GM23338 (cell line): ENCODE results near the gene THAP5. TPM values are rescaled to one million over a fixed set of nuclear protein-coding genes. Genes with fewer than 3 reads are reported as not detected.

Experiments
- ATAC-seq: fragments of 200-7000 bp; cut with Tn5 transposase; 3 replicates; pipeline ENCODE4 v1.9.1; 2020
- DNase-seq: peaks from one replicate; pipeline ENCODE4 v3.0.0-alpha.2; 2015; ENCODE audit warnings: low spot score
- H2AFZ ChIP-seq: fragments of 200-600 bp; sonication (generic); 2 replicates; pipeline ENCODE4 v1.8.0; 2016; ENCODE audit warnings: antibody characterized with exemption, mild to moderate bottlenecking, moderate library complexity
- H3F3A ChIP-seq: fragments of 200-600 bp; sonication (generic); replicated peaks from 2 replicates; pipeline ENCODE4 v1.8.0; 2017; ENCODE audit warnings: antibody characterized with exemption, mixed run types, low read depth
- H3K27ac ChIP-seq: fragments of 200-600 bp; sonication (generic); 2 replicates; pipeline ENCODE4 v1.6.1; 2016; ENCODE audit warnings: low read depth
- H3K27me3 ChIP-seq: fragments of 200-600 bp; sonication (generic); 2 replicates; pipeline ENCODE4 v1.8.0; 2016; ENCODE audit warnings: mild to moderate bottlenecking, mixed run types, moderate library complexity; ENCODE audit not compliant: insufficient read depth
- H3K36me3 ChIP-seq: fragments of 200-600 bp; sonication (generic); 2 replicates; pipeline ENCODE4 v1.8.0; 2016; ENCODE audit warnings: mild to moderate bottlenecking; ENCODE audit not compliant: insufficient read depth
- H3K4me1 ChIP-seq: fragments of 200-600 bp; sonication (generic); 2 replicates; pipeline ENCODE4 v1.8.0; 2016; ENCODE audit warnings: mild to moderate bottlenecking, moderate library complexity; ENCODE audit not compliant: insufficient read depth
- H3K4me2 ChIP-seq: fragments of 200-600 bp; sonication (generic); 2 replicates; pipeline ENCODE4 v1.7.1; 2017; ENCODE audit warnings: mixed run types
- H3K4me3 ChIP-seq: fragments of 200-600 bp; sonication (generic); 2 replicates; pipeline ENCODE4 v1.6.1; 2016; ENCODE audit warnings: mixed run types
- H3K79me2 ChIP-seq: fragments of 200-600 bp; sonication (generic); replicated peaks from 2 replicates; pipeline ENCODE4 v1.8.0; 2017; ENCODE audit warnings: mild to moderate bottlenecking; ENCODE audit not compliant: insufficient read depth
- H3K9me2 ChIP-seq: fragments of 200-600 bp; sonication (generic); 2 replicates; pipeline ENCODE4 v1.8.0; 2017; ENCODE audit not compliant: insufficient read depth
- H4K20me1 ChIP-seq: fragments of 200-600 bp; sonication (generic); replicated peaks from 2 replicates; pipeline ENCODE4 v1.8.0; 2017; ENCODE audit warnings: mild to moderate bottlenecking; ENCODE audit not compliant: insufficient read depth
- H3K27ac Mint-ChIP-seq: 2 replicates; pipeline ENCODE4 v1.8.0; 2020; ENCODE audit warnings: inconsistent platforms, mild to moderate bottlenecking, moderate library complexity, mixed read lengths
- H3K27me3 Mint-ChIP-seq: 3 replicates; pipeline ENCODE4 v1.8.0; 2022; ENCODE audit warnings: low read depth, mild to moderate bottlenecking, moderate library complexity, mixed read lengths, inconsistent platforms; ENCODE audit not compliant: insufficient read depth, poor library complexity
- H3K36me3 Mint-ChIP-seq: 3 replicates; pipeline ENCODE4 v1.8.0; 2021; ENCODE audit warnings: low read depth, mild to moderate bottlenecking, inconsistent platforms, moderate library complexity, mixed read lengths
- H3K4me1 Mint-ChIP-seq: 3 replicates; pipeline ENCODE4 v1.8.0; 2020; ENCODE audit warnings: mild to moderate bottlenecking, inconsistent platforms, mixed read lengths
- H3K4me3 Mint-ChIP-seq: 3 replicates; pipeline ENCODE4 v1.8.0; 2021; ENCODE audit warnings: moderate library complexity, mild to moderate bottlenecking, inconsistent platforms, mixed read lengths
- H3K9me3 Mint-ChIP-seq: 3 replicates; pipeline ENCODE4 v1.8.0; 2020; ENCODE audit warnings: moderate library complexity, mild to moderate bottlenecking, inconsistent platforms, mixed read lengths
- CREB1 ChIP-seq: fragments of 250-450 bp; sonication (Bioruptor Pico); IDR thresholded peaks from 2 replicates; pipeline ENCODE4 v1.5.0; 2020; ENCODE audit warnings: low read depth, mild to moderate bottlenecking, moderate library complexity
- EZH2 ChIP-seq: fragments of 200-600 bp; sonication (generic); IDR thresholded peaks from one replicate; pipeline ENCODE4 v1.8.0; 2017; ENCODE audit warnings: antibody characterized with exemption, mild to moderate bottlenecking, low read depth; ENCODE audit not compliant: unreplicated experiment
- EZH2phosphoT487 ChIP-seq: fragments of 200-600 bp; sonication (generic); IDR thresholded peaks from one replicate; pipeline ENCODE4 v1.8.1; 2018; ENCODE audit warnings: antibody characterized with exemption; ENCODE audit not compliant: unreplicated experiment
- JUNB ChIP-seq: IDR thresholded peaks from one replicate; pipeline ENCODE4 v1.6.1; 2016; ENCODE audit warnings: antibody characterized with exemption; ENCODE audit not compliant: unreplicated experiment
- NANOG ChIP-seq: IDR thresholded peaks from 2 replicates; pipeline ENCODE4 v1.6.1; 2016; ENCODE audit warnings: antibody characterized with exemption, borderline replicate concordance
- POLR2AphosphoS5 ChIP-seq: IDR thresholded peaks from 2 replicates; pipeline ENCODE4 v1.6.1; 2016; ENCODE audit warnings: antibody characterized with exemption, low read depth
- STAT1 ChIP-seq: IDR thresholded peaks from one replicate; pipeline ENCODE4 v1.6.1; 2016; ENCODE audit warnings: antibody characterized with exemption; ENCODE audit not compliant: unreplicated experiment
- ZNF114 ChIP-seq: fragments of 250-450 bp; sonication (Bioruptor Pico); IDR thresholded peaks from 2 replicates; pipeline ENCODE4 v1.5.0; 2020; ENCODE audit warnings: mild to moderate bottlenecking, moderate library complexity
- ZNF331 ChIP-seq: fragments of 250-450 bp; sonication (Bioruptor Pico); IDR thresholded peaks from 2 replicates; pipeline ENCODE4 v1.5.0; 2020; ENCODE audit warnings: low read depth, mild to moderate bottlenecking, moderate library complexity
- polyA plus RNA-seq: library from polyadenylated mRNA; unstranded; fragments of >200 nt; fragmentation: Nextera tagmentation; extraction: Ambion mirVana; gene quantifications from 2 replicates; pipeline ENCODE4 v1.2.1, GENCODE V29; 2016
- total RNA-seq: library from RNA; depleted of rRNA; stranded (reverse); fragments of >200 nt; shearing (Covaris generic); gene quantifications from 2 replicates; pipeline ENCODE4 v1.2.3, GENCODE V29; 2014
- TF ChIP-seq, protein P1 (sequence below): fragments of 250-450 bp; sonication (Bioruptor Pico); IDR thresholded peaks from 2 replicates; pipeline ENCODE4 v1.5.0; 2020; ENCODE audit warnings: mild to moderate bottlenecking, moderate library complexity
- TF ChIP-seq, protein P2 (sequence below): IDR thresholded peaks from 2 replicates; pipeline ENCODE4 v1.6.1; 2016; ENCODE audit warnings: antibody characterized with exemption
- TF ChIP-seq, protein P3 (sequence below), 2 experiments: fragments of 200-600 bp in 1 of 2; sonication (generic) in 1 of 2; conservative IDR thresholded peaks; 2 replicates each; pipeline versions ENCODE4 v1.5.1 to v1.6.1; 2016 to 2017; ENCODE audit warnings: antibody characterized with exemption in 2 of 2, low read depth in 2 of 2, mild to moderate bottlenecking in 2 of 2, moderate library complexity in 1 of 2
- TF ChIP-seq, protein P4 (sequence below): IDR thresholded peaks from one replicate; pipeline ENCODE4 v1.6.1; 2018; ENCODE audit warnings: antibody characterized with exemption; ENCODE audit not compliant: unreplicated experiment

Gene THAP5
- total and polyA plus RNA-seq, 2 experiments from 2014 or later, result 18.2 to 32.3 TPM

DNA sequence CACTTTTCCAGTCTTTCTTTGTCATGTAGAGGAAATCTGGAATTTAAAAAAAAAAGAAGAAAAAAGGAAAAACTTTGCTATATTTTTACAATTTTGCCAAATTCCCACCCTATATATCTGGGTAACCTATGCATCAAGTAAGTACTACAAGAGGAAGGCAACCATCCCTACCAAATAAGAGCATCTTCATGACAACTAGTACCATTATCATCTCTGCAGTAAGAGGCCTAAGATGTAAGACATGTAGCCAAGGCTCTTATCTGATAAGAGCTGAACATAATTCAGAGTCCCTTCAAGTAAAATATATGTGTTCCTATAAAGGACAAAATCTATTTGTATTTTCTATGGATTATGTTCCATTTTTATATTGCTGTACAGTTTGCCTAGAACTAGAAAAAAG is 3.5 kb downstream of the THAP5 start (continued):
- TF ChIP-seq, protein P1, sequence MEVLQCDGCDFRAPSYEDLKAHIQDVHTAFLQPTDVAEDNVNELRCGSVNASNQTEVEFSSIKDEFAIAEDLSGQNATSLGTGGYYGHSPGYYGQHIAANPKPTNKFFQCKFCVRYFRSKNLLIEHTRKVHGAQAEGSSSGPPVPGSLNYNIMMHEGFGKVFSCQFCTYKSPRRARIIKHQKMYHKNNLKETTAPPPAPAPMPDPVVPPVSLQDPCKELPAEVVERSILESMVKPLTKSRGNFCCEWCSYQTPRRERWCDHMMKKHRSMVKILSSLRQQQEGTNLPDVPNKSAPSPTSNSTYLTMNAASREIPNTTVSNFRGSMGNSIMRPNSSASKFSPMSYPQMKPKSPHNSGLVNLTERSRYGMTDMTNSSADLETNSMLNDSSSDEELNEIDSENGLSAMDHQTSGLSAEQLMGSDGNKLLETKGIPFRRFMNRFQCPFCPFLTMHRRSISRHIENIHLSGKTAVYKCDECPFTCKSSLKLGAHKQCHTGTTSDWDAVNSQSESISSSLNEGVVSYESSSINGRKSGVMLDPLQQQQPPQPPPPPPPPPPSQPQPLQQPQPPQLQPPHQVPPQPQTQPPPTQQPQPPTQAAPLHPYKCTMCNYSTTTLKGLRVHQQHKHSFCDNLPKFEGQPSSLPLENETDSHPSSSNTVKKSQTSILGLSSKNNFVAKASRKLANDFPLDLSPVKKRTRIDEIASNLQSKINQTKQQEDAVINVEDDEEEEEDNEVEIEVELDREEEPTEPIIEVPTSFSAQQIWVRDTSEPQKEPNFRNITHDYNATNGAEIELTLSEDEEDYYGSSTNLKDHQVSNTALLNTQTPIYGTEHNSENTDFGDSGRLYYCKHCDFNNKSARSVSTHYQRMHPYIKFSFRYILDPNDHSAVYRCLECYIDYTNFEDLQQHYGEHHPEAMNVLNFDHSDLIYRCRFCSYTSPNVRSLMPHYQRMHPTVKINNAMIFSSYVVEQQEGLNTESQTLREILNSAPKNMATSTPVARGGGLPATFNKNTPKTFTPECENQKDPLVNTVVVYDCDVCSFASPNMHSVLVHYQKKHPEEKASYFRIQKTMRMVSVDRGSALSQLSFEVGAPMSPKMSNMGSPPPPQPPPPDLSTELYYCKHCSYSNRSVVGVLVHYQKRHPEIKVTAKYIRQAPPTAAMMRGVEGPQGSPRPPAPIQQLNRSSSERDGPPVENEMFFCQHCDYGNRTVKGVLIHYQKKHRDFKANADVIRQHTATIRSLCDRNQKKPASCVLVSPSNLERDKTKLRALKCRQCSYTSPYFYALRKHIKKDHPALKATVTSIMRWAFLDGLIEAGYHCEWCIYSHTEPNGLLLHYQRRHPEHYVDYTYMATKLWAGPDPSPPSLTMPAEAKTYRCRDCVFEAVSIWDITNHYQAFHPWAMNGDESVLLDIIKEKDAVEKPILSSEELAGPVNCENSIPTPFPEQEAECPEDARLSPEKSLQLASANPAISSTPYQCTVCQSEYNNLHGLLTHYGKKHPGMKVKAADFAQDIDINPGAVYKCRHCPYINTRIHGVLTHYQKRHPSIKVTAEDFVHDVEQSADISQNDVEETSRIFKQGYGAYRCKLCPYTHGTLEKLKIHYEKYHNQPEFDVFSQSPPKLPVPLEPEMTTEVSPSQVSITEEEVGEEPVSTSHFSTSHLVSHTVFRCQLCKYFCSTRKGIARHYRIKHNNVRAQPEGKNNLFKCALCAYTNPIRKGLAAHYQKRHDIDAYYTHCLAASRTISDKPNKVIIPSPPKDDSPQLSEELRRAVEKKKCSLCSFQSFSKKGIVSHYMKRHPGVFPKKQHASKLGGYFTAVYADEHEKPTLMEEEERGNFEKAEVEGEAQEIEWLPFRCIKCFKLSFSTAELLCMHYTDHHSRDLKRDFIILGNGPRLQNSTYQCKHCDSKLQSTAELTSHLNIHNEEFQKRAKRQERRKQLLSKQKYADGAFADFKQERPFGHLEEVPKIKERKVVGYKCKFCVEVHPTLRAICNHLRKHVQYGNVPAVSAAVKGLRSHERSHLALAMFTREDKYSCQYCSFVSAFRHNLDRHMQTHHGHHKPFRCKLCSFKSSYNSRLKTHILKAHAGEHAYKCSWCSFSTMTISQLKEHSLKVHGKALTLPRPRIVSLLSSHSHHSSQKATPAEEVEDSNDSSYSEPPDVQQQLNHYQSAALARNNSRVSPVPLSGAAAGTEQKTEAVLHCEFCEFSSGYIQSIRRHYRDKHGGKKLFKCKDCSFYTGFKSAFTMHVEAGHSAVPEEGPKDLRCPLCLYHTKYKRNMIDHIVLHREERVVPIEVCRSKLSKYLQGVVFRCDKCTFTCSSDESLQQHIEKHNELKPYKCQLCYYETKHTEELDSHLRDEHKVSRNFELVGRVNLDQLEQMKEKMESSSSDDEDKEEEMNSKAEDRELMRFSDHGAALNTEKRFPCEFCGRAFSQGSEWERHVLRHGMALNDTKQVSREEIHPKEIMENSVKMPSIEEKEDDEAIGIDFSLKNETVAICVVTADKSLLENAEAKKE (CRISPR knock-in tag), result no peak
- TF ChIP-seq, protein P2, sequence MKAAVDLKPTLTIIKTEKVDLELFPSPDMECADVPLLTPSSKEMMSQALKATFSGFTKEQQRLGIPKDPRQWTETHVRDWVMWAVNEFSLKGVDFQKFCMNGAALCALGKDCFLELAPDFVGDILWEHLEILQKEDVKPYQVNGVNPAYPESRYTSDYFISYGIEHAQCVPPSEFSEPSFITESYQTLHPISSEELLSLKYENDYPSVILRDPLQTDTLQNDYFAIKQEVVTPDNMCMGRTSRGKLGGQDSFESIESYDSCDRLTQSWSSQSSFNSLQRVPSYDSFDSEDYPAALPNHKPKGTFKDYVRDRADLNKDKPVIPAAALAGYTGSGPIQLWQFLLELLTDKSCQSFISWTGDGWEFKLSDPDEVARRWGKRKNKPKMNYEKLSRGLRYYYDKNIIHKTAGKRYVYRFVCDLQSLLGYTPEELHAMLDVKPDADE, result no peak

DNA sequence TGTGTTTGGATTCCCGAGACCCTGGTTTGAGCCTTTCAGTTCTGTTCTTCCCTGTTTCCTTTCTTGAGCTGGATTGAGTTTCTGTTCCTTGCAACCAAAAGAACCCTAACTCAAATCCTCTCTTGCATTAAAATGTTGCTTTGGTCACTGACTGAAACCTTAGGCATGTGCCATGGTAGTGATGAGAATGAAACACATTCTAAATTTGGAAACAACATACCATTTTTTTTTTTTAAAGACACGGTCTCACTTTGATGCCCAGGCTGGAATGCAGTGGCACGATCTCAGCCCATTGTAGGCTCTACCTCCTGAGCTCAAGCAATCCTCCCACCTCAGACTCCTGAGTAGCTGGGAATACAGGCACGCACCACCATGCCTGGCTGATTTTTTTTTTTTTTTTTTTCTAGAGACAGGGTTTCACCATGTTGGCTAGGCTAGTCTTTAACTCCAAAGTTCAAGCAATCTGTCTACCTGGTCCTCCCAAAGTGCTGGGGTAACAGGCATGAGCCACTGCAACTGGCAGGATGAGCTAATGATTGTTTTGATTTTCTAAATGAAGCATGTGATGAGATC is 8.4 kb downstream of the THAP5 start:
- ATAC-seq (no peak; the same call in 2 of the 3 replicates), DNase-seq (no peak)
- Histone ChIP-seq H3K4me3 (no peak overlapping the region), H3K4me1 (no peaks in the 10 kb centered on the region), H3K27ac (no peak overlapping the region), H3K79me2 (peaks cover 7% of the 10 kb centered on the region), H3K27me3 (no peaks in the 10 kb centered on the region), H3K9me2 (no peaks in the 10 kb centered on the region), H4K20me1 (0 out of 2 replicates have a peak, but pooled peaks cover 4% of the 10 kb centered on the region), H2AFZ (no peak overlapping the region), H3K4me2 (no peak overlapping the region), H3F3A (no peaks in the 10 kb centered on the region), H3K36me3 (peaks cover 6% of the 10 kb centered on the region; the same call in 1 of the 2 replicates)
- H3K27ac Mint-ChIP-seq, result no peak overlapping the region
- no peak overlapping the region for H3K4me3 Mint-ChIP-seq
- peaks cover 20% of the 10 kb centered on the region for H3K9me3 Mint-ChIP-seq
- peaks cover 2% of the 10 kb centered on the region for H3K27me3 Mint-ChIP-seq
- H3K36me3 Mint-ChIP-seq, result peaks cover 43% of the 10 kb centered on the region
- no peaks in the 10 kb centered on the region; the same call in 1 of the 3 replicates for H3K4me1 Mint-ChIP-seq
- no peak for TF ChIP-seq EZH2phosphoT487
- no peak for TF ChIP-seq POLR2AphosphoS5
- no peak for TF ChIP-seq STAT1
- TF ChIP-seq, protein P3, sequence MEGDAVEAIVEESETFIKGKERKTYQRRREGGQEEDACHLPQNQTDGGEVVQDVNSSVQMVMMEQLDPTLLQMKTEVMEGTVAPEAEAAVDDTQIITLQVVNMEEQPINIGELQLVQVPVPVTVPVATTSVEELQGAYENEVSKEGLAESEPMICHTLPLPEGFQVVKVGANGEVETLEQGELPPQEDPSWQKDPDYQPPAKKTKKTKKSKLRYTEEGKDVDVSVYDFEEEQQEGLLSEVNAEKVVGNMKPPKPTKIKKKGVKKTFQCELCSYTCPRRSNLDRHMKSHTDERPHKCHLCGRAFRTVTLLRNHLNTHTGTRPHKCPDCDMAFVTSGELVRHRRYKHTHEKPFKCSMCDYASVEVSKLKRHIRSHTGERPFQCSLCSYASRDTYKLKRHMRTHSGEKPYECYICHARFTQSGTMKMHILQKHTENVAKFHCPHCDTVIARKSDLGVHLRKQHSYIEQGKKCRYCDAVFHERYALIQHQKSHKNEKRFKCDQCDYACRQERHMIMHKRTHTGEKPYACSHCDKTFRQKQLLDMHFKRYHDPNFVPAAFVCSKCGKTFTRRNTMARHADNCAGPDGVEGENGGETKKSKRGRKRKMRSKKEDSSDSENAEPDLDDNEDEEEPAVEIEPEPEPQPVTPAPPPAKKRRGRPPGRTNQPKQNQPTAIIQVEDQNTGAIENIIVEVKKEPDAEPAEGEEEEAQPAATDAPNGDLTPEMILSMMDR (conservative IDR thresholded peaks at IDR 0.05; ENCODE audit: low read depth in 2 of 2), result no peak
- no peak for TF ChIP-seq JUNB
- TF ChIP-seq ZNF331 (CRISPR knock-in tag), result no peak
- no peak for TF ChIP-seq NANOG
- no peak for TF ChIP-seq CREB1 (CRISPR knock-in tag)
- TF ChIP-seq, protein P4, sequence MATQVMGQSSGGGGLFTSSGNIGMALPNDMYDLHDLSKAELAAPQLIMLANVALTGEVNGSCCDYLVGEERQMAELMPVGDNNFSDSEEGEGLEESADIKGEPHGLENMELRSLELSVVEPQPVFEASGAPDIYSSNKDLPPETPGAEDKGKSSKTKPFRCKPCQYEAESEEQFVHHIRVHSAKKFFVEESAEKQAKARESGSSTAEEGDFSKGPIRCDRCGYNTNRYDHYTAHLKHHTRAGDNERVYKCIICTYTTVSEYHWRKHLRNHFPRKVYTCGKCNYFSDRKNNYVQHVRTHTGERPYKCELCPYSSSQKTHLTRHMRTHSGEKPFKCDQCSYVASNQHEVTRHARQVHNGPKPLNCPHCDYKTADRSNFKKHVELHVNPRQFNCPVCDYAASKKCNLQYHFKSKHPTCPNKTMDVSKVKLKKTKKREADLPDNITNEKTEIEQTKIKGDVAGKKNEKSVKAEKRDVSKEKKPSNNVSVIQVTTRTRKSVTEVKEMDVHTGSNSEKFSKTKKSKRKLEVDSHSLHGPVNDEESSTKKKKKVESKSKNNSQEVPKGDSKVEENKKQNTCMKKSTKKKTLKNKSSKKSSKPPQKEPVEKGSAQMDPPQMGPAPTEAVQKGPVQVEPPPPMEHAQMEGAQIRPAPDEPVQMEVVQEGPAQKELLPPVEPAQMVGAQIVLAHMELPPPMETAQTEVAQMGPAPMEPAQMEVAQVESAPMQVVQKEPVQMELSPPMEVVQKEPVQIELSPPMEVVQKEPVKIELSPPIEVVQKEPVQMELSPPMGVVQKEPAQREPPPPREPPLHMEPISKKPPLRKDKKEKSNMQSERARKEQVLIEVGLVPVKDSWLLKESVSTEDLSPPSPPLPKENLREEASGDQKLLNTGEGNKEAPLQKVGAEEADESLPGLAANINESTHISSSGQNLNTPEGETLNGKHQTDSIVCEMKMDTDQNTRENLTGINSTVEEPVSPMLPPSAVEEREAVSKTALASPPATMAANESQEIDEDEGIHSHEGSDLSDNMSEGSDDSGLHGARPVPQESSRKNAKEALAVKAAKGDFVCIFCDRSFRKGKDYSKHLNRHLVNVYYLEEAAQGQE, result no peak
- TF ChIP-seq ZNF114 (CRISPR knock-in tag), result no peak
- no peak for TF ChIP-seq EZH2
